GM18873 (cell line): ENCODE measurements around the gene LMTK2.

Source experiments
- ATAC-seq: cut with Tn5 transposase; IDR thresholded peaks from one replicate; pipeline ENCODE4 v1.9.1; 2021; ENCODE audit warnings: mild to moderate bottlenecking, moderate library complexity, moderate number of reproducible peaks; ENCODE audit not compliant: unreplicated experiment, low FRiP score

LMTK2 gene

DNA sequence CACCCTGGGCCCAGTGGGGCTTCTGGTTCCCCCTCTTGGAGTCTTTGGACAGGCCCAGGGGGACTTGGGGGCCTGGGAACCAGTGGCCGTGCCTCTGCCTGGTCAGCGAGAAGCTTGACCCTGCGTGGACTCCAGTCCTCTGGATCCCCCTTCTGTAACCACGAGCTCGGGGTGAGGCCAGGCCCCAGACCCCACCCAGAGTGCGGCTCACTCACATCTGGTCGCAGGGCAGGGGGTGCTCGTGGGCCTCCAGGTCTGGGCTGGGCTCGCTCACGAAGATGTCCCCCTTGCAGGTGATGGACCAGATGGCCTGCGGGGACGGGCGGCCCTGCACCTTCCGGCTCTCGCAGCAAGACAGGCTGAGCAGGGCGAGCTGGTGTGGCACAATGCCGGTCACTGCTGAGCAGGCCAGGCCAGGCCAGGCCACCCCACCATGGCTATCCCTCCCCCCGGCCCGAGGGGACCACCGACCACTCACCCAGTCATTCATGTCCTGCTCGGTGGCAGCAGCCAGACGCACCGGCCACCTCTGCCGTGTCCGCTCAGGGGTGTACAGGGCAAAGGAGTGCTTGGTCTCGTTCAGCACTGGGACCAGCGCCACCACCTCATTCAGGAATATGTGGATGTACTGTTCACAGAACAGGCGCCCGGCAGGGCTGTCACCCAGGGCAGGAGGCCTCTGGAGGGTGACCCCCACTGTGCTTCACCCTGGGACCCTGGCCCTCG is 124.2 kb downstream of the LMTK2 start:
- no peak for ATAC-seq

DNA sequence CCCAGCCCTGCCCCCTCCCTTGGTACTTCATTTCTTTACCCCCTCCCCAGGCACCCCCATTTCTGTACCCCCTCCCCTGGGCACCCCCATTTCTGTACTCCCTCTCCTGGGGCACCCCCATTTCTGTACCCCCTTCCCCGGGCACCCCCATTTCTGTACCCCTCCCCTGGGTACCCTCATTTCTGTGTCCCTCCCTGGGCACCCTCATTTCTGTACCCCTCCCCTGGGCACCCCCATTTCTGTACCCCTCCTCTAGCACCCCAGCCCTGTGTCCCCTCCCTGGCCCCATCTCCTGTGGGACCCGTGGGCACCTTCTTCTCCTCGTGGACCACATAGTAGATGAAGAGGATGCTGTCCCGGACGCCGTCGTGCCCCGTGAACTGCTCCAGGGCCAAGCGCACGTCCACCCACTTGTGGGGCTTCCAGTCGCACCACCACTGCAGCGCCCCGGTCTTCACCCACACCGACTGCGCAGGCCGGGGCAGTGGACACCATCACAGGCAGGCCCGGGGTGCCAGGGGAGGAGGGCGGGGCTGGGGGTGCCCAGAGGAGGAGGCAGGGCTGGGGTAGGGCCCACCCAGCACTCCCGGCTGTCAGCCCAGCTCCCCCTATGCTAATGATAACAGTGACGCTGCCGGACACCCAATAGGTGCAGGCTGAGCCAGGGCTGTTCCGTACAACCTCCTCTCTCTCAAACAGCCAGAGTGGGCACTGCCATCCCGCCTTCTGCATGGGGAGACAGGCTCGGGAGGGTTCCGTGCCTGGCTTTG is 125.0 kb downstream of the LMTK2 start:
- ATAC-seq: no peak

DNA sequence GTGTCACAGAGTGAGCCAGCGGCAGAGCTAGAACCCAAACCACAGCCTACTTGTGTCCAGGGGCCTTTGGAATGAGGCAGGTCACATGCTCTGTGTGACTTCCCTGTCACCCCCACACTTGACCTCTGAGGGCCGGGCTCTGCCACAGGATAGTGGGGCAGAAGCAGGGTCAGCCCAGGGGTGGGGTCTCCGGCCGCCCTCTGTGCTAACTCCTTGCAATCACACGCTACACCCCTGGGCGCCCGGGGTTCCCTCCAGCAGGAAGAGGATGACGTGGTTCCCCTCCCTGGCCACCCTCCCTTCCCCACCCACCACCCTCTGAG is 125.6 kb downstream of the LMTK2 start:
- ATAC-seq: no peak

DNA sequence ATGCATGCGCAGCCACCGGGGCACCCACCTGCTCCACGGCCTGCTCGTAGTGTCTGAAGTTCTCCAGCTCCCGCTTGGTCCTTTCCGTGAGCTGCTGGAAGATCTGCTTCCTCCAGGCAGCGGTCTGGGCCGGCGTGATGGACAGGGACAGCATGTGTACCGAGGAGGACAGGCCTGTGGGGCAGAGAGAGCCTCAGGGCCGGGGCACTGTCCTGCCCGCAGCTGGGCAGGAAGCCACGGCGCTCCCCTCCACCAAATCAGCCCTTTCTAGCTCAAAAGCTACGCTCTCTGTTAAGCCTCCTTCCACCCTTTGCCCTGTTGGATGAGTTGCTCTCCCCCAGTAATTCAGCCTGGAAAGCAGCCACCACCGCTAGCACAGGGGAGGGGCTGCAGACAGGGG is 126.1 kb downstream of the LMTK2 start:
- no peak for ATAC-seq

DNA sequence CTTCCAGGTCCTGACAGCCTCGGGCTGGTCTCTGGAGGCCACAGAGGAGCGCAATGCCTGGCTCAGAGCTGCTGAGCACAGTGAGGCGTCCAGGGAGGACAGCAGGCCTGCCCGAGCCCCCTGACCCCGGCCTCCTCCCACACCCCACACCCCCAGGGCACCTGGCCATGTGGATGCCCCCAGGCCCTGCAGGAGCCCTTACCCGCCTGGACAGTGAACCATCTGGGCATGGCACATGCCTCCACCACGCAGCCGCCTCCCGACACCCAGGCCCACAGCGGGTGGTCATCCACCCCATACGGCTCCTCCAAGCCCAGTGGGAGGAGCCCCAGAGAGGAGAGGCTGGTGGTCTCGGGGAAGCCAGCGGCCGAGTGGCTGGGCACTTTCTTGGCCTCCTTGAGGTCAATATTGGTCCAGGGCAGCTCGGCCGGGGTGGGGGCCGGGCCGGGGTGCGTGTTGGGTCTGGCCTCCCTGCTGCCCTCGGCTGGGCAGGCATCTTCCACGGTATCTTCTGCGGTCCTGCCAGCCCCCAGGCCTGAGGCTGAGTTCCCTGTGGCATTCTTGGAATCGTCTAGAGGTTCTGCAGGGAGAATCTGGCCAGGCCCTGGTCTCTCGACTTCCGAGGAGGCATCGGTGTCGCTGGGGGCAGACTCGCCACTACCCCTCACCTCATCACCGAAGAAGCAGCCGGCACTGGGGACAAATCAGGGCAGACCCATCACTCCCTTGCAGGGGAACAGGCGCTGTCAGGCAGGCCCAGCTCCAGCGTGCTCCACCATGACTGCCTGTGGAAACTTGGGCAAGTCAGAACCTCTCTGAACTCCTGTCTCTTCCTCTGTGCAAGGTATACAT is 126.8 kb downstream of the LMTK2 start:
- no peak for ATAC-seq

DNA sequence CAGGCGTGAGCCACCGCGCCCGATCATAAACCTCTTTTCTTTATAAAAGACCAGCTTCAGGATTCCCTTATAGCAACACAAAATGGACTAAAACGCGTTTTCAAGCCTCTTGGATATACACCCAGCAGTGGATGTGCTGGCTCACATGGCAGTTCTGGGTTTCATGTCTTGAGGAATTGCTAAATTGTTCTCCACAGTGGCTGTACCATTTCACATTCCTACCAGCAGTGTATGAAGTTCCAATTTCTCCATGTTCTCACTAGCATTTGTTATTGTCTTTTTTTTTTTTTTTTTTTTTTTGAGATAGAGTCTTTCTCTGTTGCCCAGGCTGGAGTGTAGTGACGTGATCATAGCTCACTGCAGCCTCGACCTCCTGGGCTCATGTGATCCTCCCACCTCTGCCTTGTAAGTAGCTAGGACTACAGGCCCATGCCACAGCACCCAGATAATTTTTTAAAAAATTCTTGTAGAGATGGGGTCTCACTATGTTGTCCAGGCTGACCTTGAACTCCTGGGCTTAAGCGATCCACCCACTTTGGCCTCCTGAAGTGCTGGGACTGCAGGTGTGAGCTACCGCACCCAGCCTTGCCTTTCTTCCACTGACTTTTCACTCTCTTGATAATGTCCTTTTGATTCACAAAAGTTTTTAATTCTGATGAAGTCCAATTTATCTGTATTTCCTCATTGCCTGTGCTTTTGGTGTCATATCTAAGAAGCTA is 127.9 kb downstream of the LMTK2 start:
- ATAC-seq: no peak

DNA sequence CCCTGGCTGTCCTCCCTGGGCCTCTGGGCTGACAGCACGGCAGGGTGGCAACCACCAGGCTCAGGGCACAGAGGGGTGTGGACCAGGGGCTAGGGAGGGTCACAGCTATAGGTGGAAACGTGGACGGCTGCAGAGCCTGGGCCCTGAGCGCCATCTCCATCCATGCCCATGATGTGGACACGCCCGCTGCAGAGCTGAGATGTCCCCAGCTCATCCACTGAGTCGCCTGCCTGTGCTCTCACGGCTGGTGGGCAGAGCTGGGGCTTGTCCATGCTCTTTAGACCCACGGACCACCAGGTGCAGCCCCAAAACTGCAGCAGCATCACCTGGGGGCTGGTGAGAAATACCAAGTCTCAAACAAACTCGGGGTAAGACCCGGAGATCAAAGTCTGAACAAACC is 129.2 kb downstream of the LMTK2 start:
- no peak for ATAC-seq

DNA sequence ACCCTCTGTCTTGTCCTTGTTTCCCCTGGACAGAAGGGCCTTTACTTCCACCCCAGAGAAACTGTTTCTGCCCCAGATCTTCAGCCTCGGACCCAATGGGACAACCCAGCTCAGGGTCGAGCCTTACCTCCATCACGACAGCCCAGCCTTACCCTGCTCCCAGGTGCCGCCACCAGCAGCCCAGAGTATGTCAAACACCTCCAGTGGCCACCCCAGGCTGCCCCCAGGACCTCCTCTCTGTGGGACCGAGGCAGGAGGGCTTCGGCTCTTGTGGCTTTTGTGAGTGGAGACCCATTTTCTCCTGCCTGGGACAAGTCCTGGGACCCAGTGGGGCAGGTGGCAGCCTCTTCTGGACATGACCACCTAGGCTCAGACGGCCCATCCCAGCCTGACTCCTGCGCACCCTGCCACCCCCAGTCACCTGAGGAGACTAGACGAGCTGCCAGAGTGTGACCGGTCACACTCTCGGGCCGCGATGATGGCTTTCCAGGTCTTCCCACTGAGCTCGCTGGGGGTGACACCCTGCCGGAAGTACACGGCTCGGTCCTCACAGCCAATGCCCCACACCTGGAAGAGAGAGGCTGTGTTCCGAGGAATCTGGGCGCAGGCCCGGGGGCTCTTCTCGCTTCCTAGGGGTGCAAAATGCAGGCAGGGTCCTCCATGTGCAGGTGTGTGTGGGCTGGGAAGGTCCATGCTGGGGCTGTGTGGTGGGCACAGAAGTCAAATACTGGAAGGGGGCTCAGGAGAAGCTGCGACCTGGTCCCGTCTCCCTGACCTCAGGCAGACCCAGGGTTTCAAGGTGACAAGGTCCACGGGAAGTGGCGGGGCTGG is 129.9 kb downstream of the LMTK2 start:
- no peak for ATAC-seq

DNA sequence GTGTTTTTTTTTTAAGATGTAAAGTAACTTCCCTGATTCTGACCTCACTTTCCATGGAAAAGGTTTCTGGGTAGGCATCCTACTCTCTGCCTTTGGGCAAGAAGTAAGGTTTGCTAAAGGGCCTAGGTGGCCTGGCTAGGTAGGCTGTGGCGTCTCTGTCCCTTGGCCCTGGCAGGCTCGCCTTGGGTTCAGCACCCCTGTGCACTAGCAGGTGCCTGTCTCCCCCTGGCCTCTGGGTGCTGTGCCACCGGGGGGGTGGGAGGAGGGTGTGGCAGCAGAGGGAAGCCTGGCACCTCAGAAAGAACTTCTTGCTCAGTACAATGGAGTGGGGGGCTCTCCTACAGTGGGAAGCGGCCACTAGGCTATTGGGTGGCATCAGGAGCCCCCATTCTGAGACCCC is 131.4 kb downstream of the LMTK2 start:
- ATAC-seq: no peak

DNA sequence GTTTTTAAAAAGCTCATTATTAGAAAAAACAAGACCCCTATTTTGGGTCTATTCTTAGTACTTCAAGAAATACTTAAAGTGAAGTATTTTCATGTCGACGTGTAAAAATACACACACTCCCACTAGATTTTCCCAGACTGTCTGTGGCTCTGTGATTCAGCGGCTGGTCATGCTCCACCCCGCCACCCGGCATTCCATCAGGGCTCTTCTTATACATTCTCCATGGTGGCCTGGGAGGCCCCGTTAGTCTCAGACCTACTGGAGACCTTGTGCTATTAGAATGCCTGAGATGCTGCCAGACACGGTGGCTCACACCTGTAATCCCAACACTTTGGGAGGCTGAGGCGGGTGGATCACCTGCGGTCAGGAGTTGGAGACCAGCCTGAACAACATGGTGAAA is 132.3 kb downstream of the LMTK2 start:
- ATAC-seq: no peak

DNA sequence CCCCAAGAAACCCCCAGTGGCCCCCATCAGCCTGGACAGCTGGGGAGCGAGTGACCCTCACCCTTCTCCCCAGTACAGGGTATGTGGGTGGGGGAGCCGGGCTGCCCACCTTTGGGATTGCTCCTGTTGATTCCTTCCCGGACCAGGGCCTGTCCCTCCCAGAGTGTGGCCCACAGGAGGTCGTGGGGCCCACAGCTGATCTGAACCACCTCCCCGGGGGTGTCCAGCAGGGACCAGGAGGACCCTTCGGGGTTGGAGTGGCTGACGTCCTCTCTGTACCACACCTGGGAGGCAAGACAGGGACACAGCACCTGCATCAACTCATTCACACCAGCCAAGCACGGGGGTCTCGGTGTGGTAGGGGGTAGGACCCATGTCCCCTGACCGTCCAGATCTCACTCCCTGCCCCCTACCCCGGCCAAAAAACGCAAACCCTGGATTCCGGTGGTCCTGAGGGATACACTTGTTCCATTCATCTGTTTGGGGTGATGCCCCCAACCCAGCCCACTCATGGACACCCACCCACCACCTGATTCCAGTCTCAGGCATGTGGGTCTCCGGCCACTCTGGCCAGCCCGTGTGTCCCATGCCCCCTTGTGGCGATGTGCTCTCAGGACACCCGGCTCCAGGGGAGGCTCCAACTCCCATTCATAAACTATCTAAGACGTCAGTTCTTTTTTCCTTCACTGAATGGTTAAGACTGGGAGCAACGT is 134.5 kb downstream of the LMTK2 start:
- ATAC-seq: peak; percentile 53

DNA sequence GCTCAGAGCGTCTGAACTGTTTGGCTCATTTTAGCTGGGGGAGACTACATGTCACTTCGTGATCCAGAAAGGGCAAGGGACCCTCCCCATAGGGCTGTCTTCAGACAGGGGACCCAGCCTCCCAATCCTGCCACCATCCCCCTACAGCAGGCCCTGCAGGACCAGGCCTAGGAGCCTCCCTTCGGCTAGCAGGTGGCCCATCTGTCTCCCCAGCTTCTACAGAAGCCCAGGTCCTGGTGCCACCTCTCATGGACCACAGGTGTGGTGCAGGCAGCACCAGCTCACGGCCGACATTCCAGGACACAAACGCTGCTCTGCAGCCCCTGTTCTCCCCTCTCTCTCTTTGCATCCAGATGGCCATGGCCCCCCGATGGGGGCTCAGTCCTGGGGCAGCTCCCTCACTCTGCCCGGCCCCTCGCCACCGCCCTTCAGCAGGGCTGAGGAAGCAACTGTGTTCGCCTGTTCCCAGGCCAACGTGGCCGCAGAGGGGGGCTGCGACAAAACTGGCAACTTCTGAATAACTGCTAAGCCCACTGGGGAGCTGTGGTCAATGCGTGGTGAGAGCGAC is 135.1 kb downstream of the LMTK2 start:
- no peak for ATAC-seq

DNA sequence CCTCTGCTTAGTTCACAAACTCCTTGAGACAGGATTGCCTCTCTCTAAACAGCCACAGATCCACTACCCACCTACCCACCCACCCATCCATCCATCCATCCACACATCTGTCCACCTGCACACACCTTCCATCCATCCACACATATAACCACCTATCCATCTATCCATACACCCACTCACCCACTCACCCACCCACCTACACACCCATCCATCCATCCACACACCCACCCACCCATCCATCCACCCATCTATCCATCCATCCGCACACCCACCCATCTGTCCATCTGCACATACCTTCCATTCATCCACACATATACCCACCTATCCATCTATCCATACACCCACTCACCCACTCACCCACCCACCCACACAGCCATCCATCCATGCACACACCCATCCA is 135.7 kb downstream of the LMTK2 start:
- ATAC-seq: no peak

DNA sequence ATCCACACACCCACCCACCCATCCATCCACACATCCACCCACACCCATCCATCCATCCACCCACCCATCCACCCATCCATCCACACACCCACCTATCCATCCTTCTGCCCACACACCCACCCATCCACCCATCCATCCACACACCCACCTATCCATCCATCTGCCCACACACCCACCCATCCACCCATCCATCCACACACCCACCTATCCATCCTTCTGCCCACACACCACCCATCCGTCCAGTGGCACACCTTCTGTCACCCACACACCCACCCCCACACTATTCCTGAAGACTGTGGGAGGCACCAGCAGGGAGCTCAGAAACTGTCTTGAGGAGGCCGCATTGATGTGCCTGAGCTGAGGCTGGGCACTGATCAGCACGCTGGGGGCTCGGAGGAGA is 136.3 kb downstream of the LMTK2 start:
- no peak for ATAC-seq

DNA sequence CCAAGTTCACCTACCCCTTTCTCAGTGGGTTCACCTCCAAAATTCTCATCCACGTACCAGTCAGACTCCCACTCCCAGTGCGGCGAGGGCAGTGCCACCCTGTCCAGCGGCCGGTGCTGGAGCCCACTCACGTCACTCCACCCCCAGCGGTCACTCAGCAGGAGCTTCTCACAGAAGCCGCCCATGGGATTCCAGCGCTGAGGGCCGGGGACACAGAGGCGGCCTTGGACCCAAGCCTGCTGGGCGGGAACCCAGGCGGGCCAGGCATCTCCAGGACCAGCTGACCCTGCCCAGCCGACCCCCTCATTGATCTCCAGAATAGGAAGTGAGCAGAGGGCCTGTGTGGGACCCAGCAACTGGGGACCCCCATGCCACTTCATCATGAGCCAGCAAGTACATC is 138.2 kb downstream of the LMTK2 start:
- no peak for ATAC-seq

DNA sequence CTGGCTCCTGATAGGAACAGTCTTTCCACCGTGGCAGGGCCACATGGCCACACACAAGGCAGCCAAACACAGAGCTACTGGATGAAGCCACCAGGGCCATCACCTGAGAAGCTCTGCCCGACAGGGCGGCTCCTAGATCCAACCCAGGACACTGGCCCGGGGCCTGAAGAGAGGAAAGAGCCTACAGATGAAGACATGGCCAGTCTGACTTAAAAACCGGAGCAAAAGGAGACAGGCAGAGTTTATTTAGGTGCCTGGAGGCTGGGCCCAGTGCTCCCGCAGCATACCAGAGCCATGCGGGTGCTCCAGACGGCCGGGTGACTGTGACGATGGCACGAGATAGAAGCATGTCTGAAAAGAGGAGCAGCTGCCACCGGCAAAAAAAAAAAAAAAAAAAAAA is 141.5 kb downstream of the LMTK2 start:
- no peak for ATAC-seq

DNA sequence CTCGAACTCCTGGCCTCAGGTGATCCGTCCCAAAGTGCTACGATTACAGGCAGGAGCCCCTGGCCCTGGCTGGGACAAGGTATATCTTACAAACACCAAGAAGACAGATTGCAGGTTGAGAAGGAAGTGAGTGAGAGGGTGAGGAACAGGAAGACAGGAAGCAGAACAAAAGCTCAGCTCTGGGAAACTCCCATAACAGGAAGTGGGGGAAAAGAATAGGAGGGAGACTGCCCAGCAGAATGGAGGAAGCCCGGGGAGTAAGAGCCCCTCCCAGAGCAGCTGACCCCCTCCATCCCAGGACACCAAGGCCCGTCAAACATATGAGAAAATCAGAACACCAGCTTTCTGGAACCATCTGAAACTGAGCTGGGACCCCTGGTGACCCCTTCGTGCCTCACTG is 142.4 kb downstream of the LMTK2 start:
- no peak for ATAC-seq

DNA sequence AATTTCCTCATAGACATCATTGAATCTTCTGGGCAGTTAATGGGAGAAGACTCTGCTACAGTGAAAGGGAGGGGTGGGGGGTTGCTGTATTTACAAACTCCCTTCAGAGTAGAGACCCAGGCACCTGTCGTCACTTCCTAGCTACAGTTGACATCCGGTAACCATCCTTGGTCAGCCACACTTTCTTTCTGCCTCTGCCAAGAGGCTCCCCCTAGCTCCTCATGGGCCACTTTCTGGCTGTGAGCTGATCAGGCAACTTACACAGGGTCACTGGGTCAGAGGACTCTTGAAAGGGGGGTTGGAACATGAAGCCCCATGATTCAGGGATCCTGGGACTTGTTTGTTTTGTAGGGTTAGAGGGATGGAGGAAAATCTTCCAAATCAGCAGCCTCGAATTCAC is 144.1 kb downstream of the LMTK2 start:
- ATAC-seq: no peak

DNA sequence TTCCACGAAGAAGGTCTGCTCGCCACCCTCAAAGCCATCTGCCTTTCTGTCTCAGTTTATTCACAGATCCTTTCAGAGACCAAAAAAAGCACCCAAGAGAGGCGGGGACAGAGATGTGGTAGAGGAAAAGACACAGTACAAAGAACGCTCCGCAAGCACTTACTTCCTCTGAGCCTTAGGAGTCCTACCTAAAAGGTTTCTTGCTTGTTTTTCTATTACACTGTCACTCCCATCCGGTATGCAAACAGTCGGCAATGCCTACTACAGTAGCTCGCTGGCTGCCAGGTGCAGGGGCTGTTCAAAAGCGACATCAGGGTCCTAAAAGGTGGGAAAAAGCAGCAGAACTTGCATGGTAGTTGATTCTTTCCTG is 144.6 kb downstream of the LMTK2 start:
- ATAC-seq: peak; percentile 24
